NCI-H524 (cell line): ENCODE data around the gene TRRAP.
"Not testable (repeated sequence)": the region's sequence is repeated elsewhere in the genome, so short reads cannot be mapped to it uniquely, and the experiment has no call there.

ENCODE experiments used
- DNase-seq, 2 experiments: peaks; one replicate each; lab custom pipeline; 2025; lab: John Stamatoyannopoulos, UW

Gene TRRAP

DNA sequence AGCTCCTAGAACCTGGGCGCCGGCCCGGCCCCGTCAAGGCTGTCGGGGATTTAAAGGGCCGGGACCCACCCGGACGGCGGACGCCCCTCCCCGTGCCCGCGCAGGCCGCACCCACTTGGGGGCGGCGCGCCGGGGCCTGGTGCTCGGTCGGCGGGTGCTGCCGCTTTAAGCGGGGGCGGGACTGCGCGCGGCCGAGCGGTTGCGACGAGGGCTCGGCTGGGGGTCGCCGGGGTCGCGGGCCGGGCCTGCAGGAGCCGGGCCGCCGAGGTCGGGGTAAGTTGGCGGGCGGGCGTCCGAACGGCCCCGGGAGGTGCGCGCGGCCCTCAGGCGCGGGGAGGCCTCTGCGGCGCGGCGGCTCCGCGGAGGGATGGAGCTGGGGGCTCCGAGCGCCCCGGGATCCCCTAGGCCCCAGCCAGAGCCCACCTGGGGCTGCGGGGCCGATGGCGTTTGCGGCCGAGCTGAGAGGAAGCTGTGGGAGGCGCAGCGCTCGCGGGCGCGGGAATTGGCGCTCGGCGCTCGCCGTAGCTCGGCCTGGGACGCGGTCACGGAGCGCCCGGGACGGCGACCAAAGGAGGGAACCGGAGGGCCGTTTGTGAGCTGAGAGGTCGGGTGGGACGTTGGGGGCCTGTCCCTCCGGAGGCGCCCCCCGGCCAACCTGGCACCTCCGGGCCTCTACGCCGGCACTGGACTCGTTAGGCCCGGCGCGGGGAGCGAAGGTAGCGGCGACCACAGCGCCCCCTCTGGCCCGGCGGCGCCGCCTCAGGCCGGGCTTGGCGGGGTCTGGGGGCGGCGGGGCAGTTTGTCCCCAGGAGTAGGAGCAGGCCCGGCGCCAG, at the start of gene TRRAP:
TSS of gene TRRAP (plus strand) at position 168 of the 833 bp plus-strand sequence. CDS start 2,619 bp downstream, outside the sequence.
- peak; percentile 24 to 61 for DNase-seq

DNA sequence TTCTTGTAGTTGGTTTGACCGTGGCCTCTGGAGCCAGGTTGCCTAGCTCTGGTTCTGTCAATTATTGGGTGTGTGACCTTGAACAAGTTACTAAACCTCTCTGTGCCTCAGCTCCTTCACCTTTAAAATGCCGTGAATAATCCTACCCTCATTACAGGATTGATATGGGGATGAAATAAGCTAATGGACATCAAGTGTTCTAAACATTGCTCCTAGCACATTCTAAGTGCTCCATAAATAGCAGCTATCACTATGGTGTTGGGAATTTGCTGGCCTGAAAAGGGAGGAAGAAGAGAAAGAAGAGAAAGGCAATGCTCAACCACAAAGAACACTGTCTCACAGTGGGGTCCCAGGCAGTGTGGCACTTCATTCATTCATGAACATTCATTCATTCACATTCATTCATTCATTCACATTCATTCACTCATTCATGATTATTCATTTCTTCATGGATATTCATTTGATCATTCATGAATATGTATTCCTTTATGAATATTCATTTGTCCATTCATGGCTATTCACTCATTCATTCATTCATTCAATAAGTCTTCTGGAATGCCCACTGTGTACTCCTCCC, 47.3 kb upstream of the TRRAP start:
- no peak for DNase-seq

DNA sequence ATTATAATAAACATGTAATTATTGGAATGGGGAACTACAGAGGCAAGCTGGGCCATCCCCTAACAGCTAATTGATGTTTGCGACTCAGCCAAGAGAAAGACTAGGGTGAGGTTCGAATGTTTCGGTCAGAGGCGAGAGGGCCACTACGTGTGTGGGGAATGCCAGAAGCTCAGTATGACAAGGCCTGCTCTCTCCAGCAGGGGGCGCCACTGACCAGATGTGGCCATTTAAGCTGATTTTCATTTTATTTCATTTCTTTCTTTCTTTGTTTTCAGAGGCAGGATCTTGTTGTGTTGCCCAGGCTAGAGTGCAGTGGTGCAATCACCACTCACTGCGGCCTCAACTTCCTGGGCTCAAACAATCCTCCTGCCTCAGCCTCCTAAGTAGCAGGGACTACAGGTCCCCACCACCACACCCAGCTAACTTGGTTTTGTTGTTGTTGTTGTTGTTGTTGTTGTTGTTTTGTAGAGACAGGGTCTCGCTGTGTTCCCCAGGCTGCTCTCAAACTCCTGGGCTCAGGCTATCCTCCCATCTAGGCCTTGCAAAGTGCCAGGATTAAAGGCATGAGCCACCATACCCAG, 46.6 kb upstream of the TRRAP start:
- DNase-seq: no peak

DNA sequence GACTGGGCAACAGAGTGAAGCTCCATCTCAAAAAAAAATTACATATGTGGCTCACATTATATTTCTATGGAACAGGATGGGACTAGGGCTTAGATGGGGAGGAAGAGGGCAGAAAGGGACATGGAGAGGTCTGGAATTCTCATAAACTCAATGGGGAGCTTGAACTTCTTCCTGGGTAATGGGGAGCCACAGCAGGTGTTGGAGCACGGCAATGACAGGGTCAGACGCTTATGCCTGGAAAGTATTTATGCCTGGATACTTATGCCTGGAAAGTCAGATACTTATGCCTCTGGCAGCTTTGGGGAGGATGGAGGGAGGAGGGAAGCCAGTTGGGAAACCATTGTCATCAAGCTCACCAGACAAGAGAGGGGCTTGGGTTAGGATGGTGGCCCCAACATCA, 45.3 kb upstream of the TRRAP start:
- DNase-seq: no peak

DNA sequence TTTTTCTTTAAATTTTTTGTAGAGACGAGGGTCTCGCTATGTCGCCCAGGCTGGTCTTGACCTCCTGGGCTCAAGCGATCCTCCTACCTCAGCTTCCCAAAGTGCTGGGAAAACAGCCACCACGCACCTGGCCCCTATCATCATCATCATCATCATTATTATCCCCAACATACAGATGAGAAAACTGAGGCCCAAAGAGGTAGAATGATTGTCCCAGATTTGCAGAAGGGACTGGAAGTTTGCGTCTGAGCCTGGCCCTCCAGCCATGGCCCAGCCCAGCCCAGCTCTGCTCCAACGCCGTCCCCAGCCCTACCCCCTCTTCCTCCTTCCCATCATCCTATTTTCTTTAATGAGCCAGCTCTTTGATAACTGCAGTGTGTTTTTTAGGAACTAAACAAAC, 43.4 kb upstream of the TRRAP start:
- DNase-seq: no peak

DNA sequence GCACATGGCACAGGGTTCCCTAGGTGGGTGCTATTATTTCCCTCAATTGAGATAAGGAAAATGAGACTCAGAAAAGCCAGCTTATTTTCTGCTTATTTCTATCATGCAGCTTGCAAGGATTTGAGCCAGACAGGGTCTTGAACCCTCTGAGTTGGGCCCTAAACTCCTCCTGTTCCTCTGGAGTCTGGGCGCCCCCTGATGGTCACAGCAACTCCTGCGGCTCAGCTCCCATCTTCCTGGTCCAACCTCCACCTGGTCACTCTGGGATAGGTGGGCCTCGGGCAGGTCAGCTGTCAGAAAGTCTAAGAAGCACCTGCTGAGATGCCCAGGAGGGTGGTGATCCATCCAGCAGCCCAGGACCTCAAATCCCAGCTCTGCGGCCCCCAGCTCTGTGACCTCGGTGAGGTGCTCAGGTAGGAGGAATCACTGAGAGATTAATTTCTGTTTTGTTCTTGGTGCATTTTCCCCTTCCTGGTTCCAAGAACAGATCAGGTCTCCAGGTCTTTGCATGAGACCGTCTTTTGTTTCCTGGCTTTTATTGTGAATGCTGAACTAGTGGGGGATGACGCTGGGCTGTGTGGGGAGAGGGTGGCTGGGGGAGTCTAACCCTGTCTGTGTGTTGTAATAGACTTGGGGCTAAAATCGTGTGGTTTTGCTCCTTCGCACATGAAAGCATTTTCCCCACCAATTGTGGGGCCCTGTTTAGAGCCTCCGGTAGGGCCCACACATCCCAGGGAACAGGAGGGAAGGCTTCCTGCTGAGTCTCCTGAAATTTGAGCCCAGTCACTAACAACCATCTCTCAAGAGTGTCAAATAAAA, 41.3 kb upstream of the TRRAP start:
- DNase-seq: peak; percentile 81 to 90

DNA sequence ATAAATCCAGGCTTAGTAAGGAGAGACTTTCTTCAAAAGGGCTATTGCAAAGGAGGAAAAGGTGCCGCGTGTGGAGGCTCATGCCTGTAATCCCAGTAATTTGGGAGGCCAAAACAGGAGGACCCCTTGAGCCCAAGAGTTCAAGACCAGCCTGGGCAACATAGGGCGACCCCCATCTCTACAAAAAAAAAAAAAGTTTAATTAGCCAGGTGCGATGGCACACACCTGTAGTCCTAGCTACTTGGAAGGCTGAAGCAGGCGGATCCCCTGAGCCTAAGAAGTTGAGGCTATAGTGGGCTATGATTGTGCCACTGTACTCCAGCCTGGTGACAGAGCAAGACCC, 40.7 kb upstream of the TRRAP start:
- no peak for DNase-seq

DNA sequence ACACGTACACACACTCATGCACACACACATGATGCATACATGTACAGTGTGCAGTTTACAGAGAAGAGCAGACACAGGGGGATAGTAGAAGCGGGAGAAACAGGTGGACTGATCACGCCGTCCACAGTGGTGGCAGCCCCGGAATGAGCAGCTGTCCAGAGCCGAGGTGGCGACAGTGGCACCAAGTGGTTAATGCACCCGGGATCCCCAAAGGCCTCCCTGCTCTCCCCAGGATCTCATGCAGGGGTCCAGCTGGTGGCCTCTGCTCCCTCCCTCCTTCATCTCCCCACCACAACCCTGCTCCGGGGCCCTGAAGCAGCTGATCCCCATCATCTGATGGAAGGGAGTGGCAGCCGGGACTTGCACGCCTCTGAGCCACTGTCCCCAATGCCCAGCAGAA, 38.2 kb upstream of the TRRAP start:
- DNase-seq: no peak

DNA sequence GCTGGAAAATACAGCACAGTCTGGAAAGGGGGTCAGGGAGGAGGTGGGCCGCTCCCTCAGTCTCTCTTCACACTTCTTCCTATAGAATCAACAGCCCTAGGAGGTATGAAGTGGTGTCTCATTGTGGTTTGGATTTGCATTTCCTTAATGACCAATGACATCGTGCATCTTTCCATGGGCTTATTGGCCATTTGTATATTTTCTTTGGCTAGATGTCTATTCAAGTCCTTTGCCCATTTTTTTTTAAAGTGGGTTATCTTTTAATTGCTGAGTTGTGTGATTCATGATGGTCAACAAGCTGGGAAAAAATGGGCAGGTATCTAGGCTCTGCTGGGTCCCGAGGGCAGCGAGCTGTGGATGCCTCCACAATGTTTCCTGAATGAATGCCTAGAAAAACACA, 37.6 kb upstream of the TRRAP start:
- DNase-seq: no peak

DNA sequence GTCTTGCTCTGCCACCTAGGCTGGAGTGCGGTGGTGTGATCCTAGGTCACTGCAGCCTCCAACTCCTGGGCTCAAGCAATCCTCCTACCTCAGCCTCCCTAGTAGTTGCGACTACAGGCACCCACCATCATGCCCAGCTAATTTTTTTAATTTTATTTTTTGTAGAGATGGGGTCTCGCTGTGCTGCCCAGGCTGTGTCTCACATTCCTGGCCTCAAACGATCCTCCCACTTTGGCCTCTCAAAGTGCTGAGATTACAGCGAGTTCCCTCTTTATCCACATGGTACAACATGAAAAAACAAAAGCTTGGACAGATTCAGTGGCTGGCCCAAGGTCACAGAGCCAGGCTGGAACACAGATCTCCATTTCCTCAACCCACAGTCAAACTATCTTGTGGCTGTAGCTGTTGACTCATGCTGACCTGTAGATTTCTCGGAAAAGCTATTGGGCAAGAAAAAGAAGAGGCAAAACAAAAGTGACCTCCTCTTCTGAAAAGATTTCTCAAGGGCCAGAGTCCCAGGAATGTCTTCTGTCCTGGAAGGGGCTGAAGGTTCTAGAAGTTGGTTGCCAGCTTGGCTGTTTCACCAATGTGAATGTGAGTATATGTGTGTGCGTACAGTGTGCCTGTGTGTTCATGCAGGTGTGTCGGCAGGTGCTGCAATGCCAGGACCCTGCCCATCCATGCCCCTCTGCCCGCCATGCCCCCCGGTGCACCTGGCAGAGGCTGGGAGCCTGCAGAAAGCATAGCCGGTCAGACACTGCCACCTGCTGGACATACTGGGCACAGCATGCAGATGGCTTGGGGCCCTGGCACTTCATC, 36.9 kb upstream of the TRRAP start:
- DNase-seq: peak in 1 of 2 experiments; percentile 57

DNA sequence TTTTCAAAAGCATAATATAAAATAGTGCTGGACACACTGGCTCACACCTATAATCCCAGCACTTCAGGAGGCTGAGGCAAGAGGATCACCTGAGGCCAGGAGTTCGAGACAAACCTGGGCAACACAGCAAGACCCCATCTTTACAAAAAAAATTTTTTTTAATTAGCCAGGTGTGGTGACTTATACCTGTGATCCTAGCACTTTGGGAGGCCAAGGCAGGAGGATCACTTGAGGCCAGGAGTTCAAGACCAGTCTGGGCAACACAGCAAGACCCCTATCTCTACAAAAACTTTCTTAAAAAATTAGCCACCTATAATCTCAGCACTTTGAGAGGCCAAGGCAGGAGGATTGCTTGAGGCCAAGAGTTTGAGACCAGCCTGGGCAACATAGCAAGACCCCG, 35.8 kb upstream of the TRRAP start:
- not testable (repeated sequence) for DNase-seq

DNA sequence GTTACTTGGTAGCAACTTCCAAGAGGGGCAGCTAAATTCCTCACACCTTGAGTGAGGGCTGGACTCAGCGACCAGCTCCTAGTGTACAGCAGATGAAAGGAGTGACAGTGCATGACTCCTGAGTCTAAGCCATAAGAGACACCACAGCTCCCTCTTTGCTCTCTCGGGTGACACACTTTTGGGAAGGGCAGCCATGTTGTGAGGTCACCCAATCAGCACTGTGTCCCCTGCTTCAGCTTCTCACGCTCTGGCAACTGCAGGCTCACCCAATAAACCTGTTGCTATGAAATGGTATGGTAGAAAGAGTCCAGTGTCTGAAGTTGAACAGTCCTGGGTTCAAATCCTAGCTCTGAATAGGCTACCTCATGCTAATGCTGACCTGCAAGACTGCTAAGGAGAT, 29.4 kb upstream of the TRRAP start:
- no peak for DNase-seq

DNA sequence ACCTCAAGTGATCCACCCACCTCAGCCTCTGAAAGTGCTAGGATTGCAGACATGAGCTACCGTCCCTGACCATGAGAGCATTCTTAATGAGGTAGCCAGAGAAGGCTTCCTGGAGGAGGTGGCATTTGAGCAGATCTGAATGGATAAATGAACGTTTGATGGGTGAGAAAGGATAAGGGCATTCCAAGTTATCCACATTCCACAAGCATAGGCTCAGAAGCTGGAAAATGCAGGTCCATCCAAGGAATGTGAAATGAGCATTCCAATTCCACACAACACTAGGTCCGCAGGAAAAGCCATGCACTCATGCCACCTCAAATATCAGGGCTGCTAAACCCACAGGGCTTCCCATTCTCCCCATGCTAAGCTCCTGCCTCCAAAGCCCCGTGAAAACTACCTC, 25.5 kb upstream of the TRRAP start:
- DNase-seq: no peak

DNA sequence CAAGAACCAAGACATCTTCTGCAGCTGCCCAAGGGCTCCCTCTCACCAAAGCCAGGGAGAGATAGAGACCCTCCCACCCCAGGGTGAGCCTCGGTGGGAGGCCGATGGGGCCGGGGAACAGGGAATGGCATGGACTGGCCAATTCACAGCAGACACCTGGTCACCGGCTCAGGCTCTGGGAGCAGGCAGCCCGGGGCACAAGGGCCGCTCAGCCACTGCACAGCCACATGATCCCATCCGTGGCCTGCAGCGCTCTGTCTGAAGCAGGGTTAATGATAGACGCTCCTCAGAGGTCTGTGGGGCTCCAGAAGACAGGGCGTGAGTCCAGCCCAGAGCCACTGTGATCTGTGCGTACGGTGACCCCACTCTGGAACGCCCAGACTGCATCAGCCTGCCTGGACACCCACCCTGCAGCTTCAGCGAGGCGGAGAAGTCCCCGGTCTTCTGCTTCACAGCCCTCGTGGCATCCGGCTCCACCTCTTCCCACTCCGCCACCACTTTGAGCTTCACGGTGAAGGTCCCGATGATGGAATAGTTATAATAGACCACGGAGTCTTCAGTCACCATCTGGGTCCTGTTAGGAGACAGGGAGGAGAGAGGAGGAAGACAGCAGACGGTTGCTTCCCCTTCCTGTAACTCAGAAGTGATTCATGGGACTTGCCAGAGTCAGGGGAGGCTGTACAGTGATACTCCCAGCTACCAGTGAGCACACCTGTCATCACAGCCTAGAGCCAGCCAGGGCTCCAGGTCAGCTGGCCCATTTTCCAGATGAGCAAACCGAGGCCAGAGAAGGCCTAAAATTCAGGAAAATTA, 22.5 kb upstream of the TRRAP start:
- DNase-seq: no peak

DNA sequence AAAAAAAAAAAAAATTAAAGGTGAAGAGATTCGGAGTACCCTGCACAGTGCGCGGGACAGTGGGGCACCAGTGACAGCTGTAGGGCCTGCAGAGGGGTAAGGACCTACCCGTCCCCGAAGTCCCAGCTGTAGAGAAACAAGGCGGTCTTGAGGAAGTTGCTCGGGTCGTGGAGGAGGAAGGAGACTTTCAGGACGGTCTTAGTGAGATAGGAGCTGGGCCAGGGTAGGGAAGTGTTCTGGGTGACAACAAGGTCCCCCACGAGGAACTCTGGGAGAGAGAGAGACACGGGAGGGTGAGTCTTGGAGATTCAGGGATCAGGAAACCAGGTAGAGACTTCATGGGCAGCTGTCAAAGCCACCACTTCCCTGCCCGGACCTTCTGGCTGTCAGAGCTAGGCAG, 18.3 kb upstream of the TRRAP start:
- DNase-seq: no peak

DNA sequence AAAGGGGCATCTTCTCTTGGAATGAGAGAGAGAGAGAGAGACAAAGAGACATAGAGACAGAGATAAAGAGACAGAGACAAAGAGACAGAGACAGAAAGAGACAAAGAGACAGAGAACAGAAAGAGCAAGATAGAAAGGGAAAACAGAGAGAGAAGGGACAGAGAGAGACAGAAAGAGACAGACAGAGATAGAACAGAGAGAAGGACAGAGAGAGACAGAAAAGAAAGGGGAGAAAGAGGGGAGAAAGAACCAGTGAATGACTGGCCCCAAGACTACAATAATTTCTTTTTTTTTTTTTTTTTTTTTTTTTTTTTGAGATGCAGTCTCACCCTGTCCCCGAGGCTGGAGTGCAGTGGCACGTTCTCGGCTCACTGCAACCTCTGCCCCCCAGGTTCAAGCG, 16.1 kb upstream of the TRRAP start:
- DNase-seq: no peak

DNA sequence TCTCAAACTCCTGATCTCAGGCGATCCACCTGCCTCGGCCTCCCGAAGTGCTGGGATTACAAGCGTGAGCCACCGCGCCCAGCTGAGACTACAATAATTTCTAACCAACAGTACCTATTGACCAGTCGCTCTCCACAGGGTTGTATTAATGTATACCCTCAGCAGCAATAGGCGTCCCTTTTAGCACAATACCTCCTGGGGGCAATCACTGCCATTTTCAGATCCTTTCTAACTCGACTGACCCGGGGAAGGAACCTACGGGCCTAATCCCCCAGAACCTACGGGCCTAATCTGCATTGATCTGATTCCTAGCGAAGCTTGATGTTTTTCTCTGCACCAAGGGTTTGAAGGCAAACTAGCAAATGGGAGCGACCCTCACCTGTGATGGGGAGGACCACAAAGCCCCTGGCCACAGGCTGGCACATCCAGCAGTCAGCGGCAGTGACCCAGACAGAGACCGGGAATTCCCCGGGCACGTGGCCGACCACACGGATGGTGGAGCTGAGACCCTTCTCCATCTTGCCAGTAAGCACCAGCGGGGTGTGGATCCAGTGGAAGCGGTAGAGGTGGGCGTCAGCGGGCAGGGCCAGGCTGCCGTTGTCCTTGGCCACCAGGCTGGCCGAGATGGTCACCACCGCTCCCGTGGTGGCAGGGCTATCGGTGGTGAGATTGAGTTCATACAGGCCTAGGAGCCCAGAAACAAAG, 15.5 kb upstream of the TRRAP start:
- DNase-seq: peak in 1 of 2 experiments; percentile 53

DNA sequence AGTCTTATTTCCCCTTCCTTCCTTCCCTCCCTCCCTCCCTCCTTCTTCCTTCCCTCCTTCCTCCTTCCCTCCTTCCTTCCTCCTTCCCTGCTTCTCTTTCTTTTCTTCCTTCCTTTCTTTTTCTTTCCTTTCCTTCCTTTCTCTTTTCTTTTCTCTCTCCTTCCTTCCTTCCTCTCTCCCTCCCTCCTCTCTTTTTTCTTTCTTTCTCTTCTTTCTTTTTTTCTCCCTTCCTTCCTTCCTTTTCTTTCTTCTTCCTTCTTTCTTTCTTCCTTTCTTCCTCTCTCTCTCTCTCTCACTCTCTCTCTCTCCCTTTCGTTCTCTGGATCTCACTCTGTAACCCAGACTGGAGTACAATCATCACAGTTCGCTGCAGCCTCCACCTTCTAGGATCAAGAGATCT, 14.7 kb upstream of the TRRAP start:
- no peak for DNase-seq

DNA sequence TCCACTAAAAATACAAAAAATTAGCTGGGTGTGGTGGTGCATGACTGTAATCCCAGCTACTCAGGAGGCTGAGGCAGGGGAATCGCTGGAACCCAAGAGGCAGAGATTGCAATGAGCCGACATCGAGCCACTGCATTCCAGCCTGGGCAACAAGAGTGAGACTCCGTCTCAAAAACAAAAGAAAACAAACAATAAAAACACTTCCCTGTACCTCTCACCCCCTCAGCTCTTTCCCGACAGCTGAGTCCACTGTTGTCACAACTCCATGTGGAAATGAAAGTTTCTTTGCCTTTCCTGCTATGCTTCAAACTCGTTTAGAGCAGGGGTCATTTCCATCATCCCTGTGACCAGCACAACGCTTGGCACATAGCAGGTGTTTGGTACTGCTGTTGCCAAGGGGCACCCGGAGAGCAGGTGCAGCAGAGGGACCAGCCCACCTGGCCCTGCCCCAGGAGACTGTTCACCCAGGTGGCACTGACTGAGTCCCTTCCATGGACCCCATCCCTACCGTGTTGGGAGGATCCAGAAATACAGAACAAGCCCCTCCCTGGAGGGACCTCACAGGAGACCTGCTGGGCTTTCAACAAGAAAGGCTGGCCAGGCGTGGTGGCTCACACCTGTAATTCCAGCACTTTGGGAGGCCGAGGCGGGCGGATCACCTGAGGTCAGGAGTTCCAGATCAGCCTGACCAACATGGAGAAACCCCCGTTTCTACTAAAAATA, 13.4 kb upstream of the TRRAP start:
- no peak for DNase-seq

DNA sequence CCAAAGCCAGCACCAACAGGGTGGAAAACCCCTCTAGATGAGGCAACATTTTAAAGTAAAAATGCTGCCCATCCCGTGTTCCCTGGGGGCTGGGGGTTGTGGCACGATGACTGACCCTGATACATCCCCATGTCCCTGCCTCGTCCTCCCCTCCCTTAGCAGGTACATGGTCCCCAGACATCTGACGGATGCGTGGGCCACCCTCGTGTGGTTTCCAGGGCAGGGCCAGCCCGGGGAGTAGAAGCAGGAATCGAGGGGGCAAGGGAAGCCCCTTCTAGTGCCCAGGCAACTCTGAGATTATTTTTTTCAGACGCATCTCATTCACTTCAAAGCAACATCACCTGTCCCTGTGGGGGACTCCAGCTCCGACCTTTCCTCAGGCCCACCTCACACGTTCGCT, 12.0 kb upstream of the TRRAP start:
- DNase-seq: no peak
